Lower leg skin (tissue), 3 donors: ENCODE data around the gene C1orf87.

Experiments used
- POLR2A ChIP-seq, 2 donors: fragments of 450-650 bp; IDR thresholded peaks; one replicate each; pipeline ENCODE4 v1.6.1; 2016 to 2017; ENCODE audit warnings: antibody characterized with exemption in 2 of 2, mild to moderate bottlenecking in 1 of 2, moderate library complexity in 1 of 2
- TF ChIP-seq, protein P1 (sequence below), 3 donors: fragments of 450-650 bp; IDR thresholded peaks; one replicate each; pipeline ENCODE4 v1.5.1; 2016; ENCODE audit warnings: antibody characterized with exemption in 3 of 3, mild to moderate bottlenecking in 3 of 3, moderate library complexity in 2 of 3

DNA sequence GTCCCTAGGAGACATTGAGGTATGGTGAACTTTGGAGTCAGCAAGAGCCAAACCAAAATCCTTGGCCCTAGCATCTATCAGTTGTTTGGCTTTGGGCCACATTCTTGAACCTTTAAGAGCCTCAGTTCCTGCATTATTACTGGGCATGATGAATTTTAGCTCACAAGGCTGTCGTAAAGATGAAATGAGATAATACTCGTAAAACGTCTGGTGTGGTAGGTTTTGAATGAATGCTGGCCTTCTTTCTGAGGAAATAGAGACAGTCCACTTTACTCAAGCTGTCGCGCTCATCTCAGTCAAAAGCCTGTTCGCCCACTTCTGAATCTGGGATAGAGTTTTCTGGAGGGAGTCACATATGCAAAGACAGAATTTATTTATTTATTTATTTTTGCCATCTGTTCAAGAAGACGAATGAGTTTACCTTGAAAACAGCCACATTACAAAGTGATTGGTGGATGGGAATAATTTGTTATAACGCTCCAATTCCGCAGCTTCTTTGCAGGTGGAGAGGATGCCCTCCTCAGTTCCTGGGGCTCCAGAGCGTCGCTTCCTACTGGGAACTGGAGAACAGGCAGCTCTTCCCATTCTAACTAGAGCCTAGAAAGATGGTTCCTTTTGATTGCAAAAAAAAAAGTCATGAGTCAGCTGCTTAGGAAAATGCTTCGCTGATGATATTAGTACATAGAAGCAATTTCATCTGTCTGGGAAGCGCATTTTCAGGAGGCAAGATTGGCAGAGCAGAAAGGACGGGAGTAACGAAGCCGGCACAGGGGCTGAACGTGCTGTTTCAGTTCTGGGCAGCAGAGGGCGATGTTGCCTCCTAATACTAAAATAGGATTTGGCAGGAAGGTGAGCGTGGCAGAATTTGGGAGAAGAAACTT is 97.1 kb downstream of the C1orf87 start:
- TF ChIP-seq, protein P1, sequence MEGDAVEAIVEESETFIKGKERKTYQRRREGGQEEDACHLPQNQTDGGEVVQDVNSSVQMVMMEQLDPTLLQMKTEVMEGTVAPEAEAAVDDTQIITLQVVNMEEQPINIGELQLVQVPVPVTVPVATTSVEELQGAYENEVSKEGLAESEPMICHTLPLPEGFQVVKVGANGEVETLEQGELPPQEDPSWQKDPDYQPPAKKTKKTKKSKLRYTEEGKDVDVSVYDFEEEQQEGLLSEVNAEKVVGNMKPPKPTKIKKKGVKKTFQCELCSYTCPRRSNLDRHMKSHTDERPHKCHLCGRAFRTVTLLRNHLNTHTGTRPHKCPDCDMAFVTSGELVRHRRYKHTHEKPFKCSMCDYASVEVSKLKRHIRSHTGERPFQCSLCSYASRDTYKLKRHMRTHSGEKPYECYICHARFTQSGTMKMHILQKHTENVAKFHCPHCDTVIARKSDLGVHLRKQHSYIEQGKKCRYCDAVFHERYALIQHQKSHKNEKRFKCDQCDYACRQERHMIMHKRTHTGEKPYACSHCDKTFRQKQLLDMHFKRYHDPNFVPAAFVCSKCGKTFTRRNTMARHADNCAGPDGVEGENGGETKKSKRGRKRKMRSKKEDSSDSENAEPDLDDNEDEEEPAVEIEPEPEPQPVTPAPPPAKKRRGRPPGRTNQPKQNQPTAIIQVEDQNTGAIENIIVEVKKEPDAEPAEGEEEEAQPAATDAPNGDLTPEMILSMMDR (IDR thresholded peaks at IDR 0.05): no peak
- TF ChIP-seq POLR2A (IDR thresholded peaks at IDR 0.05): no peak
